Stimulated activated memory B cell treated with anti-CD40 and anti-IgM and Interleukin-4, amounts not matched to agents 10 μg/mL and 1 μg/mL and 100 μg/mL, for 72 hours (primary cell): ENCODE results near the gene CS.
"Not testable (repeated sequence)": the region's sequence is repeated elsewhere in the genome, so short reads cannot be mapped to it uniquely, and the experiment has no call there.

Source experiments
- ATAC-seq: fragments of 150-1000 bp; cut with Tn5 transposase; 2 replicates; pipeline ENCODE4 v1.10.0; 2021
- H3K27ac Mint-ChIP-seq: one replicate; pipeline ENCODE4 v1.8.0; 2022; ENCODE audit warnings: mild to moderate bottlenecking, mixed read lengths
- H3K27me3 Mint-ChIP-seq: one replicate; pipeline ENCODE4 v1.8.0; 2022; ENCODE audit warnings: mixed read lengths
- H3K36me3 Mint-ChIP-seq: one replicate; pipeline ENCODE4 v1.8.0; 2022; ENCODE audit warnings: mixed read lengths
- H3K4me1 Mint-ChIP-seq: one replicate; pipeline ENCODE4 v1.8.0; 2022; ENCODE audit warnings: mixed read lengths
- H3K4me3 Mint-ChIP-seq: one replicate; pipeline ENCODE4 v1.8.0; 2022; ENCODE audit warnings: mild to moderate bottlenecking, moderate library complexity, mixed read lengths
- H3K9me3 Mint-ChIP-seq: one replicate; pipeline ENCODE4 v1.8.0; 2022; ENCODE audit warnings: mixed read lengths

Gene CS

GRCh38 chr12:56304276-56304675 lies 4.1 kb upstream of the CS start:
- Mint-ChIP-seq H3K27me3 (no peaks in the 10 kb centered on the region), H3K9me3 (no peaks in the 10 kb centered on the region), H3K4me3 (no peak overlapping the region), H3K36me3 (peaks cover 10% of the 10 kb centered on the region), H3K27ac (no peak overlapping the region), H3K4me1 (peaks cover 32% of the 10 kb centered on the region)
- no peak for ATAC-seq

GRCh38 chr12:56300644-56301464 lies 724 bp upstream of the CS start:
- Mint-ChIP-seq H3K36me3 (peaks cover 11% of the 10 kb centered on the region), H3K27me3 (no peaks in the 10 kb centered on the region), H3K4me1 (peaks cover 65% of the 10 kb centered on the region), H3K4me3 (peak overlapping the region; percentile 99), H3K9me3 (no peaks in the 10 kb centered on the region), H3K27ac (peak overlapping the region; percentile 97)
- no peak for ATAC-seq

GRCh38 chr12:56299308-56299852 lies 750 bp downstream of the CS start:
- Mint-ChIP-seq H3K9me3 (no peaks in the 10 kb centered on the region), H3K4me1 (peaks cover 66% of the 10 kb centered on the region), H3K27ac (peak overlapping the region; percentile 97), H3K4me3 (peak overlapping the region; percentile 99), H3K36me3 (peaks cover 6% of the 10 kb centered on the region), H3K27me3 (no peaks in the 10 kb centered on the region)
- no peak for ATAC-seq

- Mint-ChIP-seq H3K27me3 (no peaks in the 10 kb centered on the region), H3K4me3 (peak overlapping the region; percentile 99), H3K27ac (peak overlapping the region; percentile 97), H3K9me3 (no peaks in the 10 kb centered on the region), H3K36me3 (peaks cover 6% of the 10 kb centered on the region), H3K4me1 (peaks cover 66% of the 10 kb centered on the region)
- ATAC-seq: no peak
These were observed 1.3 kb downstream of the CS start for GRCh38 chr12:56298828-56299227.

GRCh38 chr12:56297400-56297799 lies 2.7 kb downstream of the CS start:
- no peaks in the 10 kb centered on the region for H3K9me3 Mint-ChIP-seq
- no peaks in the 10 kb centered on the region for H3K27me3 Mint-ChIP-seq
- H3K4me1 Mint-ChIP-seq: peaks cover 58% of the 10 kb centered on the region
- H3K27ac Mint-ChIP-seq: peak overlapping the region; percentile 71
- ATAC-seq: no peak
- peak overlapping the region; percentile 55 for H3K4me3 Mint-ChIP-seq
- peaks cover 6% of the 10 kb centered on the region for H3K36me3 Mint-ChIP-seq

- ATAC-seq: no peak
- Mint-ChIP-seq H3K36me3 (peaks cover 10% of the 10 kb centered on the region), H3K4me1 (peaks cover 49% of the 10 kb centered on the region), H3K4me3 (peak overlapping the region; percentile 12), H3K27ac (peak overlapping the region; percentile 71), H3K9me3 (no peaks in the 10 kb centered on the region), H3K27me3 (no peaks in the 10 kb centered on the region)
These were observed 3.8 kb downstream of the CS start for GRCh38 chr12:56296295-56296694.

GRCh38 chr12:56293795-56294194 lies 6.3 kb downstream of the CS start:
- H3K4me1 Mint-ChIP-seq: peaks cover 34% of the 10 kb centered on the region
- no peaks in the 10 kb centered on the region for H3K27me3 Mint-ChIP-seq
- no peak overlapping the region for H3K27ac Mint-ChIP-seq
- H3K4me3 Mint-ChIP-seq: no peak overlapping the region
- H3K36me3 Mint-ChIP-seq: peaks cover 19% of the 10 kb centered on the region
- H3K9me3 Mint-ChIP-seq: no peaks in the 10 kb centered on the region
- ATAC-seq: no peak

GRCh38 chr12:56288705-56289387 lies 11.3 kb downstream of the CS start:
- no peaks in the 10 kb centered on the region for H3K9me3 Mint-ChIP-seq
- no peak overlapping the region for H3K27ac Mint-ChIP-seq
- ATAC-seq: no peak
- peaks cover 5% of the 10 kb centered on the region for H3K4me1 Mint-ChIP-seq
- no peak overlapping the region for H3K4me3 Mint-ChIP-seq
- H3K27me3 Mint-ChIP-seq: no peaks in the 10 kb centered on the region
- H3K36me3 Mint-ChIP-seq: peaks cover 34% of the 10 kb centered on the region

- ATAC-seq: no peak
- Mint-ChIP-seq H3K4me3 (no peak overlapping the region), H3K36me3 (peaks cover 53% of the 10 kb centered on the region), H3K4me1 (peaks cover 9% of the 10 kb centered on the region), H3K9me3 (no peaks in the 10 kb centered on the region), H3K27me3 (no peaks in the 10 kb centered on the region), H3K27ac (peak overlapping the region; percentile 17)
These were observed 13.9 kb downstream of the CS start for GRCh38 chr12:56286044-56286830.

GRCh38 chr12:56284263-56284662 lies 15.9 kb downstream of the CS start:
- not testable (repeated sequence) for H3K27me3 Mint-ChIP-seq, H3K4me3 Mint-ChIP-seq, ATAC-seq, H3K27ac Mint-ChIP-seq, H3K4me1 Mint-ChIP-seq, H3K9me3 Mint-ChIP-seq
- H3K36me3 Mint-ChIP-seq: peaks cover 60% of the 10 kb centered on the region

GRCh38 chr12:56282579-56282978 lies 17.6 kb downstream of the CS start:
- Mint-ChIP-seq H3K4me1 (peaks cover 7% of the 10 kb centered on the region), H3K36me3 (peaks cover 60% of the 10 kb centered on the region), H3K27ac (peak overlapping the region; percentile 59), H3K9me3 (no peaks in the 10 kb centered on the region), H3K27me3 (no peaks in the 10 kb centered on the region), H3K4me3 (no peak overlapping the region)
- ATAC-seq: no peak

- Mint-ChIP-seq H3K27ac (peak overlapping the region; percentile 59), H3K27me3 (no peaks in the 10 kb centered on the region), H3K9me3 (no peaks in the 10 kb centered on the region), H3K4me1 (peaks cover 7% of the 10 kb centered on the region), H3K36me3 (peaks cover 59% of the 10 kb centered on the region), H3K4me3 (no peak overlapping the region)
- ATAC-seq: no peak
These were observed 18.1 kb downstream of the CS start for GRCh38 chr12:56282030-56282429.

- no peak for ATAC-seq
- Mint-ChIP-seq H3K9me3 (no peaks in the 10 kb centered on the region), H3K36me3 (peaks cover 51% of the 10 kb centered on the region), H3K4me1 (peaks cover 7% of the 10 kb centered on the region), H3K4me3 (no peak overlapping the region), H3K27me3 (no peaks in the 10 kb centered on the region), H3K27ac (peak overlapping the region; percentile 59)
These were observed 19.3 kb downstream of the CS start for GRCh38 chr12:56280849-56281248.

- H3K4me1 Mint-ChIP-seq: peaks cover 7% of the 10 kb centered on the region
- peaks cover 54% of the 10 kb centered on the region for H3K36me3 Mint-ChIP-seq
- H3K9me3 Mint-ChIP-seq: no peaks in the 10 kb centered on the region
- no peak for ATAC-seq
- H3K27me3 Mint-ChIP-seq: no peaks in the 10 kb centered on the region
- H3K27ac Mint-ChIP-seq: no peak overlapping the region
- no peak overlapping the region for H3K4me3 Mint-ChIP-seq
These were observed 21.2 kb downstream of the CS start for GRCh38 chr12:56278905-56279304.

GRCh38 chr12:56274299-56274698 lies 25.8 kb downstream of the CS start:
- Mint-ChIP-seq H3K36me3 (peaks cover 52% of the 10 kb centered on the region), H3K9me3 (no peaks in the 10 kb centered on the region), H3K27ac (no peak overlapping the region), H3K4me1 (no peaks in the 10 kb centered on the region), H3K4me3 (no peak overlapping the region), H3K27me3 (no peaks in the 10 kb centered on the region)
- no peak for ATAC-seq
